GM10266 (cell line): Measurements from ENCODE around the gene NFIX.

Source experiments
- DNase-seq: peaks from one replicate; pipeline ENCODE4 v3.0.0; 2012; ENCODE audit errors: extremely low spot score
- CTCF ChIP-seq: IDR thresholded peaks from 2 replicates; pipeline ENCODE4 v1.5.1; 2012; ENCODE audit warnings: mild to moderate bottlenecking, low read depth; ENCODE audit not compliant: control insufficient read depth, insufficient read depth; ENCODE audit errors: missing control alignments

NFIX gene

GRCh38 chr19:13012690-13013608 lies 17.7 kb downstream of the NFIX start:
- TF ChIP-seq CTCF = no peak
- peak; percentile 77 for DNase-seq

GRCh38 chr19:13013649-13014048 lies 18.4 kb downstream of the NFIX start:
- TF ChIP-seq CTCF = no peak
- DNase-seq = no peak

GRCh38 chr19:13014101-13014920 lies 19.0 kb downstream of the NFIX start:
- peak; percentile 24 for DNase-seq
- TF ChIP-seq CTCF = no peak

- TF ChIP-seq CTCF = no peak
- no peak for DNase-seq
Observed at GRCh38 chr19:13014921-13015280, 19.6 kb downstream of the NFIX start.

GRCh38 chr19:13015361-13016223 lies 20.3 kb downstream of the NFIX start:
- TF ChIP-seq CTCF = no peak
- peak; percentile 21 for DNase-seq

GRCh38 chr19:13016245-13016627 lies 21.0 kb downstream of the NFIX start:
- DNase-seq = no peak
- no peak for TF ChIP-seq CTCF
